Activated CD8-positive, alpha-beta T cell treated with anti-CD3 and anti-CD28 coated beads for 36 hours (primary cell): ENCODE results near the gene SDC3. TPM values are rescaled to one million over a fixed set of nuclear protein-coding genes. Genes with fewer than 3 reads are reported as not detected.

Experiments
- ATAC-seq: fragments of 200-7000 bp; cut with Tn5 transposase; one replicate; pipeline ENCODE4 v1.10.0; 2021; ENCODE audit warnings: mild to moderate bottlenecking, moderate library complexity
- CTCF ChIA-PET: fragments of 350-600 bp; sonication (Branson Sonifier 250); formaldehyde crosslinking; loops from one replicate; lab custom pipeline; 2021; ENCODE audit warnings: antibody characterized with exemption; lab: Charles Lee
- POLR2A ChIA-PET: fragments of 350-600 bp; sonication (Branson Sonifier 250); formaldehyde crosslinking; loops from one replicate; lab custom pipeline; 2021; ENCODE audit warnings: antibody characterized with exemption; lab: Charles Lee
- DNase-seq: peaks from one replicate; pipeline ENCODE4 v3.0.0-alpha.2; 2020
- H3K27ac Mint-ChIP-seq: one replicate; pipeline ENCODE4 v1.8.0; 2021; ENCODE audit warnings: mild to moderate bottlenecking, mixed read lengths
- H3K27me3 Mint-ChIP-seq: one replicate; pipeline ENCODE4 v1.8.0; 2021; ENCODE audit warnings: mixed read lengths
- H3K36me3 Mint-ChIP-seq: one replicate; pipeline ENCODE4 v1.8.0; 2021; ENCODE audit warnings: low read depth, mixed read lengths
- H3K4me1 Mint-ChIP-seq: one replicate; pipeline ENCODE4 v1.8.0; 2021; ENCODE audit warnings: low read depth, mixed read lengths
- H3K4me3 Mint-ChIP-seq: one replicate; pipeline ENCODE4 v1.8.0; 2021; ENCODE audit warnings: mild to moderate bottlenecking, moderate library complexity, mixed read lengths
- H3K9me3 Mint-ChIP-seq: one replicate; pipeline ENCODE4 v1.8.0; 2021; ENCODE audit warnings: mixed read lengths
- CTCF ChIP-seq: fragments of 200-600 bp; IDR thresholded peaks from one replicate; pipeline ENCODE4 v1.8.0; 2022; ENCODE audit warnings: antibody characterized with exemption, mild to moderate bottlenecking
- intact Hi-C: fragments of 100-400 bp; cut with micrococcal nuclease; formaldehyde crosslinking; loops from one replicate; pipeline ENCODE4 v1.10.0; 2022
- total RNA-seq, 2 experiments: library from RNA; stranded (reverse); gene quantifications; one replicate each; pipeline ENCODE4 v1.2.3, GENCODE V29; 2021

The SDC3 gene
- total RNA-seq, 2 experiments from 2014 or later, result 0.04 to 0.14 TPM

- intact Hi-C loops, result no loop called here
- POLR2A ChIA-PET, result no interaction called here
- H3K27ac Mint-ChIP-seq, result no peak overlapping the region
Measured at GRCh38 chr1:30906631-30907441, 1.7 kb downstream of the SDC3 start.

GRCh38 chr1:30905916-30906620 is 2.5 kb downstream of the SDC3 start:
- intact Hi-C loops, result no loop called here
- CTCF ChIA-PET, result interaction anchor here (2.2 to 6.1 kb wide), 2 partner anchors 14 to 104 kb away, joined by 4 to 38 read pairs; no protein-coding TSS in a partner anchor
- Mint-ChIP-seq H3K4me1 (peaks cover 9% of the 10 kb centered on the region), H3K36me3 (no peaks in the 10 kb centered on the region), H3K27ac (no peak overlapping the region), H3K9me3 (no peaks in the 10 kb centered on the region), H3K4me3 (no peak overlapping the region), H3K27me3 (peaks cover 47% of the 10 kb centered on the region)
- POLR2A ChIA-PET, result no interaction called here
- TF ChIP-seq CTCF, result no peak
- DNase-seq, result no peak
- no peak for ATAC-seq

More at GRCh38 chr1:30906631-30907441, 1.7 kb downstream of the SDC3 start:
- Mint-ChIP-seq H3K4me3 (peak overlapping the region; percentile 65), H3K9me3 (no peaks in the 10 kb centered on the region), H3K4me1 (peaks cover 9% of the 10 kb centered on the region), H3K27me3 (peaks cover 48% of the 10 kb centered on the region), H3K36me3 (no peaks in the 10 kb centered on the region)
- CTCF ChIA-PET, result interaction anchor here (2.2 to 6.1 kb wide), 2 partner anchors 15 to 105 kb away, joined by 4 to 38 read pairs; no protein-coding TSS in a partner anchor
- no peak for TF ChIP-seq CTCF
- DNase-seq (no peak), ATAC-seq (no peak)

- CTCF ChIA-PET, result interaction anchor here (2.2 to 6.1 kb wide), 2 partner anchors 13 to 103 kb away, joined by 4 to 38 read pairs; no protein-coding TSS in a partner anchor
- intact Hi-C loops, result no loop called here
- H3K9me3 Mint-ChIP-seq, result no peaks in the 10 kb centered on the region
Measured at GRCh38 chr1:30905403-30905802, 3.2 kb downstream of the SDC3 start.

GRCh38 chr1:30904962-30905335 is 3.6 kb downstream of the SDC3 start:
- Mint-ChIP-seq H3K36me3 (no peaks in the 10 kb centered on the region), H3K27me3 (peaks cover 38% of the 10 kb centered on the region), H3K4me3 (no peak overlapping the region), H3K9me3 (no peaks in the 10 kb centered on the region), H3K4me1 (peaks cover 9% of the 10 kb centered on the region), H3K27ac (no peak overlapping the region)
- DNase-seq, result no peak
- TF ChIP-seq CTCF, result no peak
- ChIA-PET CTCF (interaction anchor here (0.9 to 6.1 kb wide), 3 partner anchors 13 to 125 kb away, joined by 4 to 38 read pairs (median 4); no protein-coding TSS in a partner anchor), POLR2A (interaction anchor here (0.8 kb wide), 1 partner anchor 100 kb away, joined by 3 read pairs; no protein-coding TSS in a partner anchor)
- intact Hi-C loops, result no loop called here
- ATAC-seq, result no peak

More at GRCh38 chr1:30905403-30905802, 3.2 kb downstream of the SDC3 start:
- no peak for TF ChIP-seq CTCF
- DNase-seq, result no peak
- H3K4me1 Mint-ChIP-seq, result peaks cover 9% of the 10 kb centered on the region
- no peak for ATAC-seq
- no peaks in the 10 kb centered on the region for H3K36me3 Mint-ChIP-seq
- H3K27ac Mint-ChIP-seq, result no peak overlapping the region
- H3K27me3 Mint-ChIP-seq, result peaks cover 41% of the 10 kb centered on the region
- POLR2A ChIA-PET, result no interaction called here
- no peak overlapping the region for H3K4me3 Mint-ChIP-seq
